Measurements from ENCODE around the gene NEK4. TPM values are rescaled to one million over a fixed set of nuclear protein-coding genes. Genes with fewer than 3 reads are reported as not detected.

NEK4 gene

DNA sequence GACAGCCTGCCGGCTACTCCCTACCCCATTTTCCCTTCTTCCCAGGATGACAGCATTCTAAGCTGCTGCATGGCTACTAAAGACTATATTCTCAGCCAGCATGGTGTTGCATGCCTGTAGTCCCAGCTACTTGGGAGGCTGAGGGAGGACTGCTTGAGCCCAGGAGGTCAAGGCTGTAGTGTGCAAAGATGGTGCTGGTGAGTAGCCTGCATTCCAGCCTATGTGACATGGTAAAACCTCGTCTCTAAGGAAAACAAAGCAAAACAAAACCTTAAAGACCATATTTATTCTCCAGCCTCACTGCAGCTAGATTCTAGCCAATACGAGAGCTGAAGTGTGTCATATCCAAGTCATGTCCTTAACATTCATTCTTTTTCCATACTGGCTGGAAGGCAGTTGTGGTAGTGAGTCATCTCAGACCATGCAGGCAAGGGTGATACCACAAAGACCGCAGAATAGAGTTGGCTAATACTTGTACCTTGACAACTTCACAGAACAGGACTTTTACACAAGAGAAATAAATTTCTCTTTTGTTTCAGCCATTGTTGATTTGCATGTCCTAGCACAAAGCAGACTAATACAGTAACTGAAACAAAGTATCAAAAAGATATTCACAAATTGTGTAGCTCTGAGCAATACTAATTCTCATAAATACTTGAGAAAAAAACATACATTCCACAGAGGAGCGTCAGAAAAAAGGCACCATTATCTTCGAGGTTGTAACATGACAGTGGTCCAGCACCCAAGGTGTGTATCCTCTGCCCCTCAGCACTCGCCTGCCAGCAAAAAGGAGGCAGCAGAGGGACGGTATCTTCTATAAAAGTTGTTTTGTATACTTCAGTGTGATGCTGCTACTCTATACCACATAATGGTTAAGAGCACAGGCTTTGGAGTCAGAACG is 99.9 kb downstream of the NEK4 start:
- Histone ChIP-seq H3K79me1 (ENCODE audit: low read depth, low read length) (no peaks in the 10 kb centered on the region), H4K91ac (ENCODE audit: low read depth, low read length, poor library complexity) (no peak overlapping the region), H3K9ac (ENCODE audit: low read depth, low read length, poor library complexity) (no peak overlapping the region), H2BK120ac (ENCODE audit: low read depth, low read length) (no peak overlapping the region), H3K27me3 (ENCODE audit: control insufficient read depth in 3 of 3, insufficient read depth in 3 of 3, low read depth in 1 of 3, low read length in 3 of 3) (no peaks in the 10 kb centered on the region), H3K18ac (ENCODE audit: low read length) (no peak overlapping the region), H2BK12ac (ENCODE audit: low read length) (no peak overlapping the region), H2BK15ac (ENCODE audit: low read length) (no peak overlapping the region), H3K14ac (ENCODE audit: low read length) (no peak overlapping the region), H3K36me3 (replicated peaks in 1 of 2; ENCODE audit: control insufficient read depth in 2 of 2, insufficient read depth in 2 of 2, low read length in 2 of 2) (peaks cover 14 to 90% of the 10 kb centered on the region in 2 donors), H3K4ac (ENCODE audit: low read length) (no peak overlapping the region), H3K4me2 (ENCODE audit: insufficient read depth, low read length, poor library complexity, severe bottlenecking) (no peak overlapping the region), H3K9me3 (replicated peaks in 1 of 2; ENCODE audit: control insufficient read depth in 2 of 2, insufficient read depth in 1 of 2, low read depth in 1 of 2, low read length in 2 of 2) (no peaks in the 10 kb centered on the region), H3K23ac (ENCODE audit: low read depth, low read length, poor library complexity) (no peak overlapping the region), H3K4me3 (ENCODE audit: low read length in 2 of 2) (no peak overlapping the region), H3K4me1 (ENCODE audit: control insufficient read depth in 2 of 2, insufficient read depth in 1 of 2, low read depth in 1 of 2, low read length in 2 of 2) (no peaks in the 10 kb centered on the region), H2AK5ac (ENCODE audit: low read depth, low read length) (no peak overlapping the region), H2BK5ac (ENCODE audit: low read length) (no peak overlapping the region), H3K27ac (replicated peaks; ENCODE audit: low read length) (no peak overlapping the region), H2AFZ (ENCODE audit: low read length) (no peak overlapping the region), H4K8ac (ENCODE audit: low read depth, low read length) (no peak overlapping the region)
- WGBS, 2 donors (ENCODE audit: extremely low coverage in 2 of 2, insufficient read length in 2 of 2, insufficient replicate concordance in 1 of 2): no CpG with 5 or more reads among the region's 9 CpGs
- DNase-seq (ENCODE audit: low spot score): no peak

DNA sequence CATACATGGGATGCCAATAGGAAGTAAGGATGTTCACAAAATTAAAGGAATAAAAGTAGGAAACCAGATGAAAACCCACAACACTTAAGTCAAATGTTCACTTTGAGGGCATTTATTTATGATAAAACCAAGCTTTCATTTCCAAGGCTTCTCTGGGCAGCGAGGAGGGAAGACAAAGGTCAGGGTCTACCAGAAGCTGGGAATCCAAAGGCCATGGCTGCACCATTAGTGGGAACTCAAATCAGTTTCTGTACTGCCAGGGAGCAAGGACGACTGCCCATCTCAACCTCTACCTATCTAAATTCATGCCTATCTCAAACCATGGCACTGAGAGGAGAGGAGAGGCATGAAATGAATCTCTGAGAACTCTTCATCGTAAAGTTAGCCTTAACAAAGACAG is 107.6 kb downstream of the NEK4 start:
- no CpG with 5 or more reads among the region's 3 CpGs for WGBS, 2 donors (ENCODE audit: extremely low coverage in 2 of 2, insufficient read length in 2 of 2, insufficient replicate concordance in 1 of 2)
- H3K79me1 ChIP-seq (ENCODE audit: low read depth, low read length): no peaks in the 10 kb centered on the region
- no peak overlapping the region for H2BK12ac ChIP-seq (ENCODE audit: low read length)
- no peaks in the 10 kb centered on the region for H3K9me3 ChIP-seq (replicated peaks in 1 of 2; ENCODE audit: control insufficient read depth in 2 of 2, insufficient read depth in 1 of 2, low read depth in 1 of 2, low read length in 2 of 2)
- H2BK15ac ChIP-seq (ENCODE audit: low read length): no peak overlapping the region
- H3K9ac ChIP-seq (ENCODE audit: low read depth, low read length, poor library complexity): no peak overlapping the region
- no peak overlapping the region for H2AK5ac ChIP-seq (ENCODE audit: low read depth, low read length)
- H3K27me3 ChIP-seq (ENCODE audit: control insufficient read depth in 3 of 3, insufficient read depth in 3 of 3, low read depth in 1 of 3, low read length in 3 of 3): no peaks in the 10 kb centered on the region
- no peaks in the 10 kb centered on the region for H3K4me1 ChIP-seq (ENCODE audit: control insufficient read depth in 2 of 2, insufficient read depth in 1 of 2, low read depth in 1 of 2, low read length in 2 of 2)
- no peak overlapping the region for H3K4me3 ChIP-seq (ENCODE audit: low read length in 2 of 2)
- no peak overlapping the region for H3K27ac ChIP-seq (replicated peaks; ENCODE audit: low read length)
- H3K36me3 ChIP-seq (replicated peaks in 1 of 2; ENCODE audit: control insufficient read depth in 2 of 2, insufficient read depth in 2 of 2, low read length in 2 of 2): peaks cover 19 to 95% of the 10 kb centered on the region in 2 donors
- H3K23ac ChIP-seq (ENCODE audit: low read depth, low read length, poor library complexity): no peak overlapping the region
- no peak overlapping the region for H3K18ac ChIP-seq (ENCODE audit: low read length)
- H2BK120ac ChIP-seq (ENCODE audit: low read depth, low read length): no peak overlapping the region
- H4K8ac ChIP-seq (ENCODE audit: low read depth, low read length): no peak overlapping the region
- H2BK5ac ChIP-seq (ENCODE audit: low read length): no peak overlapping the region
- no peak overlapping the region for H3K14ac ChIP-seq (ENCODE audit: low read length)
- DNase-seq (ENCODE audit: low spot score): no peak
- H3K4ac ChIP-seq (ENCODE audit: low read length): no peak overlapping the region
- no peak overlapping the region for H2AFZ ChIP-seq (ENCODE audit: low read length)
- no peak overlapping the region for H4K91ac ChIP-seq (ENCODE audit: low read depth, low read length, poor library complexity)
- H3K4me2 ChIP-seq (ENCODE audit: insufficient read depth, low read length, poor library complexity, severe bottlenecking): no peak overlapping the region

DNA sequence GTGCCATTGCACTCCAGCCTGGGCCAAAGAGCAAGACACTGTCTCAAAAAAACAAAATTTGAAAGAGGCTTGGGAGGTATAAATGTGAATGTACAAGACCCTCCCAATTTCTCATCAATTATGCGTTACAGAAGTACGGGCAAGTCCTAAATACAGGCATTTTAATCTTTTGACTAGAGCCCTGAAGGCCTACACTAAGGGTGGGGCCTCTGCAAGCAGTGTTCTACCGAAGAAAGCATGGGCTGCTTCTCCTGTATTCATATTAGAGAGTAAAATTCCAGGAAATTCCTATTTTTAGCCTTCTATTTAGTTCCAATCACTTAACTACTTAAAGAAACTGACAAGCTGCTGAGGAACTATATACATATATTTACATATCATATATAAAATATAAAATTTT is 110.7 kb downstream of the NEK4 start:
- H2BK5ac ChIP-seq (ENCODE audit: low read length): no peak overlapping the region
- H2BK120ac ChIP-seq (ENCODE audit: low read depth, low read length): no peak overlapping the region
- no peak overlapping the region for H2AFZ ChIP-seq (ENCODE audit: low read length)
- no peaks in the 10 kb centered on the region for H3K79me1 ChIP-seq (ENCODE audit: low read depth, low read length)
- H3K9ac ChIP-seq (ENCODE audit: low read depth, low read length, poor library complexity): no peak overlapping the region
- H4K8ac ChIP-seq (ENCODE audit: low read depth, low read length): no peak overlapping the region
- no peak overlapping the region for H2AK5ac ChIP-seq (ENCODE audit: low read depth, low read length)
- DNase-seq (ENCODE audit: low spot score): no peak
- H3K4me2 ChIP-seq (ENCODE audit: insufficient read depth, low read length, poor library complexity, severe bottlenecking): no peak overlapping the region
- H4K91ac ChIP-seq (ENCODE audit: low read depth, low read length, poor library complexity): no peak overlapping the region
- no peak overlapping the region for H3K27ac ChIP-seq (replicated peaks; ENCODE audit: low read length)
- no peaks in the 10 kb centered on the region for H3K9me3 ChIP-seq (replicated peaks in 1 of 2; ENCODE audit: control insufficient read depth in 2 of 2, insufficient read depth in 1 of 2, low read depth in 1 of 2, low read length in 2 of 2)
- H3K4me3 ChIP-seq (ENCODE audit: low read length in 2 of 2): no peak overlapping the region
- WGBS, 2 donors (ENCODE audit: extremely low coverage in 2 of 2, insufficient read length in 2 of 2, insufficient replicate concordance in 1 of 2): no CpG with 5 or more reads among the region's 3 CpGs
- H2BK12ac ChIP-seq (ENCODE audit: low read length): no peak overlapping the region
- H3K4ac ChIP-seq (ENCODE audit: low read length): no peak overlapping the region
- peaks cover 22 to 98% of the 10 kb centered on the region in 2 donors for H3K36me3 ChIP-seq (replicated peaks in 1 of 2; ENCODE audit: control insufficient read depth in 2 of 2, insufficient read depth in 2 of 2, low read length in 2 of 2)
- H3K18ac ChIP-seq (ENCODE audit: low read length): no peak overlapping the region
- H3K14ac ChIP-seq (ENCODE audit: low read length): no peak overlapping the region
- H2BK15ac ChIP-seq (ENCODE audit: low read length): no peak overlapping the region
- no peaks in the 10 kb centered on the region for H3K4me1 ChIP-seq (ENCODE audit: control insufficient read depth in 2 of 2, insufficient read depth in 1 of 2, low read depth in 1 of 2, low read length in 2 of 2)
- H3K27me3 ChIP-seq (ENCODE audit: control insufficient read depth in 3 of 3, insufficient read depth in 3 of 3, low read depth in 1 of 3, low read length in 3 of 3): no peaks in the 10 kb centered on the region
- no peak overlapping the region for H3K23ac ChIP-seq (ENCODE audit: low read depth, low read length, poor library complexity)

Small RNA genes within 50 kb of the gene (small RNA-seq; reads per million reads assigned to genes)
- not detected for gene AC006254.2 (ENCODE audit: insufficient read depth)
- 1,631 reads per million, percentile 99 among the genes with 10 or more reads in this experiment for gene RF00569 (ENCODE audit: insufficient read depth)
- gene RF01183 (ENCODE audit: insufficient read depth): not detected
- 2.4 reads per million for gene SNORD19 (ENCODE audit: insufficient read depth)
- not detected for gene SNORD19B (ENCODE audit: insufficient read depth)
- gene SNORD69 (ENCODE audit: insufficient read depth): 4,787 reads per million, percentile 100 among the genes with 10 or more reads in this experiment

Measured in neuronal stem cell (in vitro differentiated cells).